Activated T-cell treated with anti-CD3 and anti-CD28 coated beads, Interleukin-2, amount 50 U/mL, for 1 hour (primary cell): ENCODE measurements around the gene SERPINE1.
"Not testable (repeated sequence)": the region's sequence is repeated elsewhere in the genome, so short reads cannot be mapped to it uniquely, and the experiment has no call there.

Source experiments
- DNase-seq: peaks from one replicate; pipeline ENCODE4 v3.0.0-alpha.2; 2020

Gene SERPINE1

GRCh38 chr7:101126651-101127459 lies at the start of gene SERPINE1:
Gene SERPINE1, plus strand, starts transcription at chr7:101127104. Its CDS starts 1,290 bp downstream, at chr7:101128394.
- peak; percentile 54 for DNase-seq

DNA sequence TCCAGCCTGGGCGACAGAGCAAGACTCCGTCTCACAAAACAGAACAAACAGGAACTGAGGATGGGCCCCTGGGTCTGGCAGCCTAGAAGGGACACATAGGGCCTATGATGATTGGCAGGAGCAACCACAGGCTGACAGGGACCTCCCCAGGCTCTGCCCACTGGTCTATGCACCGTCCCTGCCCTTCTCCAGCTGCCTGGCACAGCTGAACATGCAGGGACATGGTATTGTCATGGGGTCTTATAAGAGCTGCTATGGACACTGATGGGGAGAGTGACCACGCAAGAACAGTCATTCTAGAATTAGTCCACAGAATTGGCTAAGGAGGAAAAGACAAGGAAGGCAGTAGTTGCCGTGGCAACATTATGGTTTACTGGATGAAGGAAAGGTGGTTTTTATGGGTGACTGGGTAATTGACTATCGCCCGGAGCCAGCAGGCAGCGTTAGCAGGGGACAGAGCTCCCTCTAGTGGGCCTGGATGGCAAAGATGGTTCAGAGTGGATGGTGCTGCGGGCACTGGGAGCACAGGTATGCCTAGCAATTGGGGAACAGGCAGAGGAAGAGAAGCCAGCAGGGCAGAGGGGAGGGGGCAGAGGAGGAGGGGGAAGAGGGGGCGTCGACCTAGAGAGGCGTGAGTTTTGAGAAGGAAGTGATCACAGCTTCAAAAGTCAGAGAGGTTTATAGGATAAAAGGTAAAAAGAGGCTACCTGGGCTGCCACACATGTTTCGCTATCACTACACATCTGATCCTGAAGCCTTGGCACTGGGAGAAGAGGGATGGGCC lies 49.4 kb upstream of the SERPINE1 start:
- peak; percentile 83 for DNase-seq

DNA sequence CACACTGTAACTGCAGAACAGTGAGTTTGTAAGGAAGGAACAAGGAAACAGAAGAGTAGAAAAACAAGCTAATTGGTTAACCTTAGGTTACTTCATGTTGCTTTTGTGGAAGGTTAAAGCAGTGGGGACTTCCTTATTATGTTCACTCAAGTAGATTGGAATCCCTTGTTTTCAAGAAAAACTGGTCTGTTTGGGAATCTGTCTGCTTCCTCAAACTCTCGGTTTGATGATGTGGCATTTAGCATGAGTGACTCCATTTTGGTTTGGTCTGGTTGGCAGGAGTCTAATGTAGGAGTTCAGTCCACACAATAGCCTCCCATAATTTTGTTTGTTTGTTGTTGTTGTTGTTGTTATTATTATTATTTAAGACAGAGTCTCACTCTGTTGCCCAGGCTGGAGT lies 45.5 kb upstream of the SERPINE1 start:
- no peak for DNase-seq

DNA sequence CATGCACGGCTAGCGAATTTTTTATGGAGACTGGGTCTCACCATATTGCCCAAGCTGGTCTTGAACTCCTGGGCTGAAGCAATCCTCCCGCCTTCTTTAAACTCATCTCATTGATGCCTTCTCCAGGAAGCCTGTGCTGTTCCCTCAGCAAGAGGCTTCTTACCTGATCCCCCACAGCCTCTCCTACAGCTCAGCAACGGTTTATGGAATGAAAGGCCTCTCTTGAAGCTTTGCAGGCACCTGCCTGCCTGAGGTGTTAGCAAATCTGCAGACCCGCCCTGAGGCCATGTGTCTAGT lies 42.1 kb upstream of the SERPINE1 start:
- no peak for DNase-seq

GRCh38 chr7:101085162-101085964 lies 41.5 kb upstream of the SERPINE1 start, which contains the start of gene TRIM56:
Gene TRIM56, plus strand, starts transcription at chr7:101085481. Its CDS starts 1,832 bp downstream, at chr7:101087313.
- DNase-seq: peak; percentile 74

- DNase-seq: no peak
Measured at GRCh38 chr7:101087334-101088068, 39.4 kb upstream of the SERPINE1 start.

GRCh38 chr7:101088069-101088425 lies 38.9 kb upstream of the SERPINE1 start:
- no peak for DNase-seq

- DNase-seq: no peak
Measured at GRCh38 chr7:101088858-101089529, 37.9 kb upstream of the SERPINE1 start.

DNA sequence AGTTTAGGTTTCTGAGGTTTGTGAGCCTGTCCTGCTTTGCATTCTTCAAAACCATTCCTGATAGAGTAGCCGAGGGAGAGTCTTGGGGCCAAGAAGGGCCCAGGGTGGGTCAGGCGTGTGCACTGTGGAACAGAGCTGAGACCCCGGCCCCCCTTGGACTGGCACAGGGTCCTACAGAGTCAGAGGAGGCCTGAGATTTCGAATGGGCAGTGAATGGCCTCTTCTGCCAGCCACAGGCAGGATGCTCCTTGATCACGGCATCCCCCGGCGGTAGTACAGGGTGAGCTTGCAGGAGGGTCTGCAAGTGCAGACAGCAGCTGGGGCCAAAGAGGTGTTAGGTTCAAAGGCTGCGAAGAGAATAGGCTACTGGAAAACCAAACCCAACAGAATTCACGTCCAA lies 37.0 kb upstream of the SERPINE1 start:
- DNase-seq: no peak

DNA sequence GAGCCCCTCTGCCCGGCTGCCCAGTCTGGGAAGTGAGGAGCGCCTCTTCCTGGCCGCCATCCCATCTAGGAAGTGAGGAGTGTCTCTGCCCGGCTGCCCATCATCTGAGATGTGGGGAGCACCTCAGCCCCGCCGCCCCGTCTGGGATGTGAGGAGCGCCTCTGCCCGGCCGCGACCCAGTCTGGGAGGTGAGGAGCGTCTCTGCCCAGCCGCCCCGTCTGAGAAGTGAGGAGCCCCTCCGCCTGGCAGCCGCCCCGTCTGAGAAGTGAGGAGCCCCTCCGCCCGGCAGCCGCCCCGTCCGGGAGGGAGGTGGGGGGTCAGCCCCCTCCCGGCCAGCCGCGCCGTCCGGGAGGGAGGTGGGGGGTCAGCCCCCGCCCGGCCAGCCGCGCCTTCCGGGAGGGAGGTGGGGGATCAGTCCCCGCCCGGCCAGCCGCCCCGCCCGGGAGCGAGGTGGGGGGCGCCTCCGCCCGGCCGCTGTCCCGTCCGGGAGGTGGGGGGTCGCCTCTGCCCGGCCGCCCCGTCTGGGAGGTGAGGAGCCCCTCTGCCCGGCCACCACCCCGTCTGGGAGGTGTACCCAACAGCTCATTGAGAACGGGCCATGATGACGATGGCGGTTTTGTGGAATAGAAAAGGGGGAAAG lies 34.5 kb upstream of the SERPINE1 start:
- DNase-seq: not testable (repeated sequence)

- no peak for DNase-seq
Measured at GRCh38 chr7:101093906-101094305, 33.0 kb upstream of the SERPINE1 start.

GRCh38 chr7:101094376-101094775 lies 32.5 kb upstream of the SERPINE1 start:
- no peak for DNase-seq

GRCh38 chr7:101094791-101095375 lies 32.0 kb upstream of the SERPINE1 start:
- no peak for DNase-seq

DNA sequence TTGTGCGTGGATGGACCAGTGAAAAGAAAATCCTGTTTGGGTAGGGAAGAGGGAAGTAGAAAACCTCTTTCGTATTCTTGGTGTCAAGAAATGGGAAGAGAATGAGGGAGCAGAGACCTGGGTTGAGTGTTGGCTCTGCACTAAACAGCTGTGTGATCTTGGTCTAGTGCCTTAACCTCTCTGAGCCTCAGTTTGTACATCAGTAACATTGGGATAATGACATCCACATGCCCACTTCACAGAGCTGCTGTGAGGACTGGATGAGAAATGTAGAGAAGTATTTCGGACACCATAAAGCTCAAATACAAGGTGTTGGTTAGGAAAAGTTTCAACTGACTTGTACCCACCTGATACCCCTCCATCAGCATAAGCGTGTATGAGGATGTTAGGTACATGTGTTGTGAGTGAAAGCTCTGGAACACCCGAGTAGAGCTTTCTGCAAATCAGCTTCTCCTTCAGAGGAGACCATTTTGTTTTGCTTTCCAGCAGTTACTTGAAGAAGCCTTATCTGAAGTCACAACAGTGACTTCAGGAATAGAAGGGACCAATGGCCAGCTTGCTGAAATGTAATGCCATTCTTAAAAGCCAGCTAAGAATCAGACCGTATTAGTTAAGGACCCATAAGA lies 30.5 kb upstream of the SERPINE1 start:
- DNase-seq: no peak

- no peak for DNase-seq
Measured at GRCh38 chr7:101096957-101097347, 30.0 kb upstream of the SERPINE1 start.

GRCh38 chr7:101097561-101097960 lies 29.3 kb upstream of the SERPINE1 start:
- DNase-seq: no peak

- no peak for DNase-seq
Measured at GRCh38 chr7:101099969-101100781, 26.7 kb upstream of the SERPINE1 start.

GRCh38 chr7:101100858-101101847 lies 25.8 kb upstream of the SERPINE1 start:
- DNase-seq: no peak

DNA sequence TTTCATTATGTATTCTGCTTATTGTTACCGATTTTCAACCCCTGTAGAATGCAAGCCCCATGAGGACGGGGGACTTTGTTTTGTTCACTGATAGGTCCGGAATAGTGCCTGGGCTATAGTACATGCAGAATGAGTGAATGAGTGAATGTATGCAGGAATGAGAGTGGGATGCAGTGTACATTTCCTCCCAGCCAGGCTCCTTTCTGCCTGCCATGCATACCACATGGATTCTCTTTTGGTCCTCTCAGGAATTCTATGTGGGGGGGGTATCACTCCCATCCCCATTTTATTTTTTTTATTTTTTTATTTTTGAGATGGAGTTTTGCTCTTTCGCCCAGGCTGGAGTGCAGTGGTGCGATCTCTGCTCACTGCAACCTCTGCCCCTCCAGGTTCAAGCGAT lies 24.9 kb upstream of the SERPINE1 start:
- no peak for DNase-seq
